ENCODE measurements around the gene KRT71.

Gene KRT71

DNA sequence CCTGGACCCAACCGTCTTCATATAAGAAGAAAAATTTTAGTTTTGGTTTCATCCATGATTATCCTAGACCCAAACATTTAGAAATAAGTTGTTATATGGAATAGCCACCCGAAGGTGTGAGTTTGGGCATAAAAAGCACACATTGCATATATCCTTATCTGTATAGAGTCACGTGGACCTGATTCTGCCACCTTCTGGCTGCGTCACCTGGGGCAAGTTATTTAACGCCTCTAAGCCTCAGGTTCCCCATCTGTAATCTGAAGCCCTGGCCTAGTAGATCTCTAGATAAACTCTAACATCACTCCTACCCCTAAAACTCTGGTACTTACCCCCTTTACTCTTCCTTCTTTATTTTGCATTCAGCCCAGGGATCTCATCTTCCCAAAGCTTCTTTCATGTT, 18.5 kb downstream of the KRT71 start:
- DNase-seq, result no peak

DNA sequence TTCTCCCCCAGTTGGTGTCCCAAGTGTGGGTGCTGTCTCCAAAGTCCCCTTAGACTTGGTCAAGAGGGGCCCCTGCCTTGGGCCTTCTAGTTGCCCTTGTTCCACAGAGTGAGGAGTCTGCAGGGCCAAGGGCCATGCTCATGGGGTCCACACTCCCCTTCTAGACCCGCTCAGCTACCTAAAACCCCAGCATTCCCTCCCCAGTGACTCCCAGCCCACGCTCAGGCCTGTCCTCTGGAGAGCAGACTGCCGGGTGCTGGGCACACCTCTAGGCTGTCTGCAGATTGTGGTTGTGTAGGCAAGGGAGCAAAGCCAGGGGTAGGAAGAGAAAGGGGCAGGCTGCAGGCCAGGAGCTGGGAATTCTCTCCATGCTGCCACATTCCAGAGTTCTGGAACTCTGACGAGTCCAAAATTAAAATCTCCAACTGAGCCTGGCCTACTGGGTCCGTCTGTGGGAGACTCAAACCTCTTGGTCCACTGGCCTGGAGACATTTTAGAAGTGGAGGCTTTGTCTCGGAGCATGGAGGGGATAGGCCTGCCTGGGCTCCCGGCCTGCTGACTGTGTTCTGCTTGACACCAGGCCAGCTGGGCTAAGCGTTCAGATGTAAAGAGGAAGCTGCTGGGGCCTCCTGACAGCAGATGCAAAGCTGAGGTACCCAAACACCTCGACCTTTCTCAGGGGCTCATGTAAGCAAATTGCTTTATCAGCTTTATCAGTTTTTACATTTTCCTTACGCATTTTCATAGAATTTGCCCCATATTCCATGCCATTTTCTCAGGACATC, 19.1 kb downstream of the KRT71 start:
- DNase-seq, result no peak

DNA sequence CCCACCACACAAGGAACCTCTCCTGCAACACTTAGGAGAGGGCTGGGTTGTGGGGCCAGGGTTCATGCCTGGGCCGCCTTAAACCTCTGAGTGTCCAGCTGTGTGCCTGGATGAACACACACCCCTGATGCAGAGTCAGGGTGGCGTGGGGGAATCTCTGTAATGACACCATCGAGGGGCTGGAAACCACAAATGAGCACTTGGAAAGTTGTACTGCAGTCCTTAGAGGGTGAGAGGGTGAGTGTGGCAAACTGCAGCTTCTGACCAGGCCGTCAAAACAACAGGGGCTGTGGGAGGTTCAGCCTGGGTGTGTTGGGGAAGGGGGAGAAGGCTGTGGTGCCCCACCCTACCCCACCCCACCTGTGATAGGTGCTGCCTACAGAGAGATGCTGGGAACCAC, 20.3 kb downstream of the KRT71 start:
- no peak for DNase-seq

DNA sequence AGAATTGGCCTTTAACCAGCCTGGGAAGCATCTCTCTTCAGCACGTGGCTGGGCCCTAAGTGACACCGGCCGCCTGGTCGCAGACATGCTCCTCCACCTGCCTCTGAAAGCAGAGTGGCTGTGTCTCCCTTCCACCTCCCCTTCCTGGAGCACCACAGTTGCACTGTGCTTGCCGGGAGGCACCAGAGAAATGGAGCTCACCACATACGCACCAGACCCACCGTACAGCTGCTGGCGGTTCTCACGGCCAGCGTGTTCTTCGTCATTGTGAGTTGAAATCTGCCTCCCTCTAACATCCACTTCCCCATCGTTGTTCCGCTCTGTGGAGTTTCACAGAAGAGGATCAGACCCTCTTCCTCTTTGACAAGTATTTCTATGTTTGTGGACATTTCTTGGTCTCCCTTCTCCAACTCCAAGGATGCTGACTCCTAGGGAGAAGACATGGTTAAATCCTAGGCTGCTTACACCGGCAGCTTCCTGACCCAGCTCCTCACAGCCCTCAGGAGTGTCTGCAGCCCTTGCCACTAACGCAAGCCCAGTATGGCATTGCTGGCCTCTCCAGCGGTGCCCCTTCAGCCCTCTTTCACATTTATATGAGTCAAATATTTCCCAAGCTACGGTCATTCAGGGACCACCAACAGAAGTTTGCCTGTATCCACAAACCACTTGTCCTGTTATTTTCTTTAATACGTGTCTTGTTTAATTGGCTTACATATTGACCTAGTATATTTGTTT, 21.2 kb downstream of the KRT71 start:
- no peak for DNase-seq

DNA sequence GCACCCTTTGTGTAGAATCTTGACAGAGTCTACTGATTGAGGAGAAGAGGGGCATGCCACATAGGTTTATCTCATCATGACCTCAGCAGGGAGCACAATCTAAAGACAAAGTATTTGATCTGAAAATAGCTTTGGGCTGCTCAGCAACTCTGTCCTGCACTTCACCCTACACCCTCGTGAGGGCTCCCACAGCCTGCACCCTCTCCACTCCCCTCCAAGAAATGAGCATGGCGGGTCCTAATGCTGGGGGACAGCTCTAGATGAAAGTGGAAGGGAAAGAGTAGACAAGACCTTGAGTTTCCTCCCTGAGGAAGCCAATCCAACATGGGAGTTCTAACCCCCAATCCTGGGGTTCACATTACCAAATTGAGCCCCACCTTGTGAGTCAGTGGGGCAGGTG, 22.0 kb downstream of the KRT71 start:
- no peak for DNase-seq

DNA sequence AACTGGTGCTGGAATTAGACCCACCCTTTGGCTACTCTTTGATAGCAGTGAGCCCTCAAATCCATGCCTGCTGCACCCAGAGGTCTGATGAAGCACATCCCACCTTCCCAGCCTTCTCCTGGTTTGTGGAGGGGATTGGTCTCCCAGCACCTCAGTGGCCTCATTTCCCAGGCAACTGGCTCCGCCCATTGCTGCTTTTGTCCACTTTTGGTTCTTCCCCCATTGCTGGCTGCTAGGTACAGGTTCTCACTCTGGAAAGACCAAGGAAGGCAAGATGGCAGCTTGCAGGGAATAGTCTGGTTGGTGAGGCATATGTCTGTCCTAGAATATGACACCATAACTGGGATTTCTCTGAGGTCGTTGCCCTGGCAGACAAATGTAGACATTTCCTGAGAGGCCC, 22.6 kb downstream of the KRT71 start:
- DNase-seq, result no peak

DNA sequence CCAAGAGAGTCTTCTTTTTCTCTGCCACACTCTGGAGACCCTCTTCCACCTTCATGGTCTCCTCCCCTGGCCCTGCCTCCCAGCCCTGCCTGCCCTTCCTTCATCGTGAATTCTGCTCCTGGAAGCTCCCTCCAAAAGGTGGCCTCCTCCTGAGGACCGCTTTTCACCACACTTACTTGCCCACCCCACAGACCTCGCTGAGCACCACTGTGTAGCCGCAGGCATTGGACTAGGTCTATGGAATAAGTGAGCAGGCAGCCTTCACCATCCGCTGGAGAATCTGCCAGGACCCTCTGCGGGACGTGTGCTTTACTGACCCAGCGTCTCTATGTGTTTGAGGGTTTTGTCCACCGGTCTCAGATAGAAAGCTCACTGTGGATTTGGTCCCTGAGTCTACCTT, 23.1 kb downstream of the KRT71 start:
- DNase-seq, result no peak

DNA sequence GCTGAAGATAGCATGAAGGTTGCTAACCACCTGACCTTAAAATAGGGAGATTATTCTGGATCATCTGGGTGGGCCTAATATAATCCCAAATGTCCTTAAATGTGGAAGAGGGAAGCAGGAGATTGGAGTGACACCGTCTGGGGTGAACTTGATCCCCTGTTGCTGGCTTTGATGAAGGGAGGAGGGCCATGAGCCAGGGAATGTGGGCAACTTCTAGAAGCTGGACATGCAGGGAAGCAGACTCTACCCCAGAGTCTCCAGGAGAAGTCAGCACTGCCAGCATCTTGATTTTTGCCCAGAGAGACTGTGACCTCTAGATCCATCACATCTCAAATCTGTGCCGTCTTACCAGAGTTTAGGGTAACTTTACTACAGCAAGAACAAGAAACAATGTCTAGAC, 23.5 kb downstream of the KRT71 start:
- no peak for DNase-seq

DNA sequence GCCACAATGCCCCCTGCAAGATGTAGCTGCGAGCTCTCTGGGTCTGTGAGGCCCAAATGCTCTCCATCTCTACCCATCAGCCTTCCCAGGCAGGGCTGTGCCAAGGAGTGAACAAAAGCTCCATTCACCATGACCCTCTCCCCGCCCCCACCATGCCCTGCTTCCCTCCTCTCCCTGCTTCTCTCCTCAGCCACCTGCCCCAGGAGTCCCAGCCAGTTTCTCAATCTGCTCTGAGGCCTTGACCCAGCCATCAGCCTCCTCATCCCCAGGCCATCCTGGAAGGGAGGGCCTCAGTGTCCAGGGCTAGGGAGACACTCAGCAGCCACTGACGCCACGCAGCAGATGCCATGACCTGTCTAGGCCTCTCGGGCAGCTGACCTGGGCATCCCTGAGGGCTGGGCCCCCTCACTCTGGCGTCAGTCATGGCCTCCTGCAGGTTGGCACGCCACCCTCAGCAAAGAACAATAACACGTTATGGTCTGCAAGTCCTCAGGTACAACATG, 24.3 kb downstream of the KRT71 start:
- DNase-seq, result no peak

DNA sequence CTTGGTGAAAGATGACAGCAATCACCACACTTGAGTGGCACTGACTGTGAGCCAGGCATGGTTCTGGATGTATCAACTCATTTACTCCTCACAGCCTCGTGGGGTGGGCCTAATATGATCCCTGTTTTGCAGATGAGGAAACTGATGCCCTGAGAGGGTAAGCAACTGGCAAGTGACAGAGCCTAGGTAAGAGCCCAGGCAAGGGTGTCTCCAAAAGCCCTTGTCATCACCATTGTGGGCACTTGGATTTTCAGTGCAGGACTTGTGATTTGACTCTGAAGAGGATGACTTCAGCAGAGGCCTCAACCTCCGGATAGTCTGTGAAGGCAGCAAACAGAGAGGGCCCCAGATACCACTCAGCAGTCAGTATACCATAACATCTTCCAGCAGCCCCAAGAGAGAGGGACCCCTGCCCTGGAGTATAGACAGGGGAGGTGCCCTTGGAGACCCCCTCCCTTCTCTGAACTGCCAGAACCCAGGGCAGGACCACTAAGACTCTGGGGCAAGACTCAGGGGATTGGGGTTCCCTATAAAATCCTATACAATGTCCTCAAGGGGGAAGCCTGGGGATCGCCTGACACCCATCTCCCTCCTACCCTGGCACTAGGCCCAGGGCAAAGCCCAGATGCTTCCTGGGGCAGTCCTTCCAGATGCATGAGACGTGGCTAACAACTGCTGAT, 25.7 kb downstream of the KRT71 start:
- DNase-seq, result no peak

DNA sequence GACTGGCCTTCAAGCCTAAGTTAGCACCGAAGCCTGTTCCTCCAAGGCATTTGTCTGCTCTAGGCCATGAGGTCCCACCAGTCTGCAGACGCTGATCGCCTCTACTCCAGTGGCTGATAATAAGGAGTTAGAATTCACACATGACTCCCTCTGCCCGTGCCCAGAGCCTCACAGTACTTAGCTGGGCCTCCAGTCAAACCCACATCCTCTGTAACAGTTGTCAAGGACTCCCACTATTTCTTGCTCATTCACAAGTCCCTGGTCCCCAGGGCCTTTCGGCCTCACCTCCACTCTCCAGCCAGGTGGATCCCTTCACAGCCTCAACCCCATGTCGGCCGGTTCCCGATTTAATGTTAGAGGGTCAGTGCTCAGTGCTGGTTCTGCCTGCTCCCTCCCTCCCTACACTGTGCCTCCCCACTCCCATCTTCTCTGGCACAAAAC, 26.4 kb downstream of the KRT71 start:
- no peak for DNase-seq

DNA sequence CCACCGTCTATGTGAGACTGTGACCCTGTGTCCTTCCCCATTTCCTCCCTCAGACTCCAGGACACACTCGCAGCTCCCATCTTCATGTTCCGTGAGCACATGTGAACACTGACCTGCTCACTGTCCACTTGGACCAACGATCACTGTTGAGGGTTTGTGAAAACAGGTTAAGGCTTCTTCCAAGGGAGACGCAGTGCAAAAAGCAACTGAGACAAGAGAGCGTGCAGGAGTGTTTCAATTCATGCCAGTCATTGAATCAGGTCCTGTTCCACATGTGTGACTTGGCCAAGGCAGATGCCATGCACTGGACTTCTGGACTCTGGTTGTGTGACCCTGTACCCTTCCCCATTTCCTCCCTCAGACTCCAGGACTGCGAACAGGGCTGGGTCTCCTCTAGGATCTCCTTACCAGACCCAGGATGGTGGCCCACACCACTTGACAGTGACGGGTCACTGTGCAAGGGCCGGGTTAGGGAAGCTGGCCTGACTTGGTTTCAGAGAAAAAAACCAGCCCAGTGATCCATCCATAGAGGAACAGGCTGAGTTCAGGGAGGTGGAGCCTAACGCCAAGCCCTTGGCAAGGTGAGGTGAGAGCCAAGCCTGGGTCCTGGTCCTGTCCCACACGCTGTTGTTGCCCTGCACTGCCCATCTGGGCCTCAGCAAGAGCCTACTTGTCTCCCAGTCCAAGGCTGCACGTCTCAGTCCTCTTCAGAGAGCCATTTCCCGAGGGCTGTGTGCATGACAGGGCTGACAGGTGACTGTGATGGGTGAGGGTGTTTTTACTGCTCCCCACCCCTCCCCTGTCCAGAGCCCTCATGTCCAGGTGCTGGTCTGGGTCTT, 27.1 kb downstream of the KRT71 start:
- no peak for DNase-seq

DNA sequence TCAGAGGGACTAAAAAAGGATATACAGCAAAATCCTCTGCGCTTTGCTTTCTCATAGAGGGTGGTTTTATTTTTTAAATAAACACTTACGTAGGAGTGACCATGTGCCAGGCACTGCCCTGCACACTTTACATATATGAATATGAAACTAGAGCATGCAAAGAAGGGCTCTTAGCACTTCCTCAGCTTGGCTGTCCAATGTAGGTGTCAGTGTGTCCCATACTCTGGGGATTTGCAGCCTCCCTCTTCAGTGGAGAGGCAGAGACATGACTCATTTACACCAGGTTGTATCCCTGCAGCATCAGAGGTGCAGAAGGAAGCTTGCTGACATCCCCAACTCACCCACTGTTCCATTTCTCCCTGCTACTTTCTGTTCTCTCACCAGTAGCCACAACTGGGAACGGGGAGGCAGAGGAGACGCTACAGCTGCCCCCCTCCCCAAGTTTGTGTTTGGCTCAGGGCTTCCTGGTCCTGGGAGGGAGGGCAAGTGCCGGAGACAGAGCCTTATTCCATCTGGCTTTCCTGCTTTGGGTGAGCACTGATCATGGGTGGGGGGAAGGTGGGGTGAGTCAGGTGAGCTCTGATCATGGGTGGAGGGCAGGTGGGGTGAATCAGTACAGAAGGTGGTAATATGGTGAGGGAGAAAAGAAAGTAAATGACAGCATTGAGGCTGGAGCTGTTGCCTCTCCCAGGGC, 27.9 kb downstream of the KRT71 start:
- DNase-seq, result no peak

DNA sequence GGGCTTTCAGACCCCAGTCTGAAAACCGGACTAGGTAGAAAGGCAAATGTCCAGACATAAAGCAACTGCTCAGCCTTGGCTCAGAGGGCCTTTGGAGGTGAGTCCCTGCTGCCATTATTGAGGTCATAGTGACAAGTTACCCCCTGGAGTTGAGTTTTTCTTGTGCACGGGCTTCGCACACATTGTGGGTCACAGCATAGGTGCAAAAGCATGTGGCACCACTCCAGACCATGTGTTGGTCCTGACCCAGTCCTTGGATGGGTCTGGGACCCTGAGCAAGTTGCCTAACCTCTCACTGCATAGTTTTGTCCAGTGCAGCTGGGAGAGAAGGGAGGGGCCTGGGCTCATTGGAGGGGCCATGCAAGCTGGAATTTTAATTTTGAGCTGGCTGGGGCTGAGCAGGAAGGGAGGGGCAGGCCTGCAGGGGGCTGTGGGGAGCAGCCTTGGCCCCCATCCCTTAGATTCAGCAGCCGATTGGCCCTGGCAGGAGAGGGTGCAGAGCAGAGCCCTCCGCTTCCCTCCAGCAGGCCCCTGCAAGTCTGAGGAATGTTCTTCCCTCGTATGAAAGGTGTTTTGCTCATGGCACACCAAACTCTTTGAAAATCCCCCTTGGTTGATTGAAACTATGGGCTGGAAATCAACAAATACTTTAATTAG, 28.6 kb downstream of the KRT71 start:
- DNase-seq, result no peak

DNA sequence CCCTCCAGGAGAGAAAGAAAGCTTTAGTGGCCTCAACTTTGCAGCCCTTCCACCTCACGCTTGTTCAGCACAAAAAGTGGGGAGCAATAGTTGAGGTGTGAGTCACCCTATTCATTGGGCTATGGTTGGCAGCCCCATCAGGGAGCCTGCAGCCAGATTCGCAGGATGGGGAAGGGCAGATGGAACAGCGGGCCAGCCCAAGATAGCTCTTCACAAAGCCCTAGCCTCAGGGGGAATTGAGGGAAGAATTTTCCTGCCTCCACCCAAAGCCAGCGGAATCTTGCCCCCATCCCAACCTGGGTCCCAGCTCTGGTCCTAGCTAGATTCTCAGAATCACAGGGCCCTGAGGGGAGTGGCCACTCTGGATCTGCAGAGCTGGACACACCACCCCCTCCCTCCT, 29.1 kb downstream of the KRT71 start:
- no peak for DNase-seq

DNA sequence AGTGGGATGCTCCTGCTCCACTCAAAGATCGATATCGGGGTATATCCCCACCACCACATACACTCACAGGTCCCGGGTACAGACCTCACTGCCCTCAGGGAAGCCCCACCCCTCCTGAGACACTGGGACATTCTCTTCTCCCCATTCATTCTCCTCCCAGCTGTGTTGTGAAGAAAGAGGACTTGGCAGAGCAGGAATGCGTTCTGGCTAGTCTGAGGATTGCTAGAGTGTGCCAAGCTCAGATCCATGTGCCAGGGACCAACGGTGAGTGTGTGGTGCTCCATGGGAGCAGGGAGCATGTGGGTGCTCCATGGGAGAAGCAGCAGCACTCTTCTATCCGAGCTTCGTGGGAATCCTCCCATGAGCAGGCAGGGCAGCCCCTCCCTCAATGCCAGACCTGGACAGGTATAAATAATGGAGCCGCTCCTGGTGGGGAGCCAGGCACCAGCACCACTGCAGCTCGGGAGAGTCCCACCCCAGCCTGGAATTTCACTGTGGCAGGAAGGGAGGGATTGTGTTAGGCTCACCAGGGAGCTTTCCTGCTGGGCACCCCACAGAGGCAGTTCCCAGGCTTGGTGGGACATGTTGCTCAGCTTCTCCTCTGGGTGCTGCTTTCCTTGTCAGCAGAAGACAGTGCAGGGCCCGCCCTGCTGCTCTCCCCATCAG, 30.5 kb downstream of the KRT71 start:
- DNase-seq, result no peak

DNA sequence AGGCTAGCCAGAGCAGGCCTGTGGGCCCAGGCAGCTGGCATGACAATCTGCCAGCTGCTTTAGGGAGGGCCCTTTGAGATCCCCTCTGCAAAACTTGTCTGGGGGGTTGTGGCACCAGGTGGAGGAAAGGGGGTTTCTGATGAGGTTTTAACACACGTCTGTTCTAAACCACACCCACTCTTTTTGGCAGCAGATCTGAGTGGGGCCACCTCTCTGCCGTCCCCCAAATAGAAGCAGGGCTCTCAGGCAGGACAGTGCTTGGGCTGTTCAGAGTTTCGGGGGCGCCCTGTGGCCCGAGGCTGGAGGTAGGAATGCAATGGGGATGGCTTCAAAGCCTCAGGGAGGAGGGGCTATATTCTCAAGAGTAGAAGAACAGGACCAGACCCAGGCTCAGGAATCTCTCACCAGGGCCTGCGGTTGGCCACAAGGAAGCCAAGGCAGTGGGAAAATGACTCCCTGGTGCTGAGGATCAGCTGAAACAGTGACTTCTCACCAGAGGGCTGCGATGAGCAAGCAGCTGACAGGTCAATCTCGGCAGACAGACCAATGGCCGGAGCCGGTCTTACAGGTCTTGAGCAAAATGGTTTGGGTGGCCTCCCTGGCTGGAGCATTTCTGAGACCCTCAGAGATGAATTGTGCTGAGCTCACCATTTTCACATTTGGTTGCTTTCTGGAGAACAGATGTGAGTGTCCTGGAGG, 31.2 kb downstream of the KRT71 start:
- DNase-seq, result no peak

DNA sequence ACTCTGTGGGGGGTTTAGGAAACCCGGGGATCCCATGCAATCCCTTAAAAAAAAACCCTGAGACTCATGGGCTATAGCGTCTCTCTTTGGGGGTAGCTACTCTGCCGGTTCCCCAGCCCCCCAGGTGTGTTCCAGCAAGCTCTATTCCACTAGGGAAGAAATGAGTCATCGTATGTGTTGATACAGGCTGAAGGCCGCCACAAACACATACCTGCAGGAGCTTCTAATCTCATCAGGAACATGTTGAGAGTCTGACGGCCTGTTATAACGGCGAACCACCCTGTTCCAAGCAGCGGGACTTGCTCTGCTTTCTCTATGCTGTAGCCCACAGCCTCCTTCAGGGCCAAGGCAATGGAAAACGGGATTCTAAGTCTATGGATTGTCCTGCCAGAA, 31.8 kb downstream of the KRT71 start:
- no peak for DNase-seq

DNA sequence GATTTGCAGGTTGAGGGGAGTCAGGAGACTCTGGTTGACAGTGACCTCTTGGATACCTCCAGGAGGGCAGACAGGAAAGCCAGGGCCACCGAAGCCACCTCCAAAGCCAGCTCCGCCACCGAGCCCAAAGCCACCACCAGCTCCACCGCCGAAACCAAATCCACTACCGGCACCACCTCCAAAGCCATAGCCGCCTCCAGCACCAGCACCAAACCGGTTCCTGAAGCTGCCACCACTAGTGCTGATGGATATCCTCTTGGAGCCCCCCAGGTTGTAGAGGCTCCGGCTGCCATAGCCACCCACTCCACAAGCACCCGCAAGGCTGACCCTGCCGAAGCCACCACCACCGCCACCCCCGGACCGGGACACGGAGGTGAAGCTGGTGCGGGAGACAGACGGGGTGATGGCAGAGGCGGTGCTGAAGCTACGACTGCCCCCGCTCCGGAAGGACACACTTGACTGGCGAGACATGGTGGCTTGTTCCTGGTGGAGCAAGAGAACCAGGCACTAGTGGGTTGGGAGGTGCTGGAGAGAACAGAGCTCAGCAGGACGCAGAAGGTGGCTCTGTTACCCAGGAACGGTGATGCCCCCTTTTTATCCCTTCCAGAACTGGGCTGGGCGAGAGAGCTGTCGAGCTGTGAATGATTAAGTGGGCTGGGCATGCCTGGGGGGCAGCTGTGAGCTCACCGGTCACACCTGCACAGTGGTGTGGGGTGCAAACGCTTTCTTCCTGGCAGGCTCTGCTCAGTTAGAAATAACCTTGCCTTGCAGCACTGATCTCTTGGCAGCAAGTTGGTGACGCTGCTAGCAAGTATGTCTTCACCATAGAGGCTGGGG, 32.9 kb downstream of the KRT71 start, which contains the start of gene KRT5:
TSS of gene KRT5 (minus strand) at position 569 of the 837 bp plus-strand sequence. CDS start at position 471, 98 bp downstream.
- no peak for DNase-seq
